HG03175 (cell line): ENCODE results near the gene OPN4.

ENCODE experiments used
- ATAC-seq: cut with Tn5 transposase; IDR thresholded peaks from one replicate; pipeline ENCODE4 v1.9.1; 2021; ENCODE audit warnings: mild to moderate bottlenecking, moderate library complexity; ENCODE audit not compliant: unreplicated experiment

Gene OPN4

GRCh38 chr10:86699125-86699524 is 44.8 kb downstream of the OPN4 start:
- no peak for ATAC-seq

GRCh38 chr10:86699541-86699940 is 45.2 kb downstream of the OPN4 start:
- no peak for ATAC-seq

GRCh38 chr10:86699991-86700840 is 45.9 kb downstream of the OPN4 start:
- no peak for ATAC-seq

GRCh38 chr10:86700851-86701617 is 46.7 kb downstream of the OPN4 start:
- no peak for ATAC-seq

- no peak for ATAC-seq
Observed at GRCh38 chr10:86703176-86703575, 48.8 kb downstream of the OPN4 start.

GRCh38 chr10:86705139-86705538 is 50.8 kb downstream of the OPN4 start:
- ATAC-seq, result no peak

GRCh38 chr10:86705905-86706304 is 51.6 kb downstream of the OPN4 start:
- no peak for ATAC-seq

- no peak for ATAC-seq
Observed at GRCh38 chr10:86706401-86706841, 52.1 kb downstream of the OPN4 start.

- no peak for ATAC-seq
Observed at GRCh38 chr10:86706977-86707376, 52.6 kb downstream of the OPN4 start.

GRCh38 chr10:86707505-86707904 is 53.2 kb downstream of the OPN4 start:
- ATAC-seq, result no peak

- ATAC-seq, result no peak
Observed at GRCh38 chr10:86708068-86708782, 53.9 kb downstream of the OPN4 start.

- ATAC-seq, result no peak
Observed at GRCh38 chr10:86708783-86709380, 54.5 kb downstream of the OPN4 start.

- no peak for ATAC-seq
Observed at GRCh38 chr10:86709396-86710185, 55.2 kb downstream of the OPN4 start.

GRCh38 chr10:86710987-86711512 is 56.7 kb downstream of the OPN4 start:
- ATAC-seq, result peak; percentile 85

GRCh38 chr10:86711513-86712316 is 57.4 kb downstream of the OPN4 start:
- peak; percentile 44 for ATAC-seq

- ATAC-seq, result peak; percentile 8
Observed at GRCh38 chr10:86712317-86712707, 58.0 kb downstream of the OPN4 start.

GRCh38 chr10:86715156-86715795 is 60.9 kb downstream of the OPN4 start:
- no peak for ATAC-seq

- no peak for ATAC-seq
Observed at GRCh38 chr10:86715836-86716235, 61.5 kb downstream of the OPN4 start.
